ENCODE results near the gene ANGEL2.
"Not testable (repeated sequence)": the region's sequence is repeated elsewhere in the genome, so short reads cannot be mapped to it uniquely, and the experiment has no call there.

ANGEL2 gene

GRCh38 chr1:213050745-213051126 lies 35.1 kb upstream of the ANGEL2 start:
- peaks cover 10% of the 10 kb centered on the region for H3K4me1 ChIP-seq (ENCODE audit: control insufficient read depth, insufficient read depth, low read length)
- no peaks in the 10 kb centered on the region for H3K36me3 ChIP-seq (ENCODE audit: insufficient read depth, low read length)
- H3K9ac ChIP-seq (ENCODE audit: low read depth, low read length), result peak overlapping the region; percentile 90
- H3K9me3 ChIP-seq (replicated peaks; ENCODE audit: low read length), result no peaks in the 10 kb centered on the region
- peak overlapping the region; percentile 91 for H3K4me2 ChIP-seq (ENCODE audit: low read length)
- peak overlapping the region; percentile 98 for H3K4me3 ChIP-seq (ENCODE audit: low read length)
- no peaks in the 10 kb centered on the region for H3K27me3 ChIP-seq (ENCODE audit: control insufficient read depth, insufficient read depth, low read length)

GRCh38 chr1:213049232-213049631 lies 33.6 kb upstream of the ANGEL2 start:
- H3K9ac ChIP-seq (ENCODE audit: low read depth, low read length), result no peak overlapping the region

GRCh38 chr1:213045321-213046226 lies 29.9 kb upstream of the ANGEL2 start:
- H3K9ac ChIP-seq (ENCODE audit: low read depth, low read length); H3K9me3 ChIP-seq (replicated peaks; ENCODE audit: low read length); H3K4me2 ChIP-seq (ENCODE audit: low read length); H3K36me3 ChIP-seq (ENCODE audit: insufficient read depth, low read length); H3K4me1 ChIP-seq (ENCODE audit: control insufficient read depth, insufficient read depth, low read length); H3K27me3 ChIP-seq (ENCODE audit: control insufficient read depth, insufficient read depth, low read length); H3K4me3 ChIP-seq (ENCODE audit: low read length): not testable (repeated sequence)

More at GRCh38 chr1:213049232-213049631, 33.6 kb upstream of the ANGEL2 start:
- no peak overlapping the region for H3K4me2 ChIP-seq (ENCODE audit: low read length)
- peaks cover 10% of the 10 kb centered on the region for H3K4me1 ChIP-seq (ENCODE audit: control insufficient read depth, insufficient read depth, low read length)
- no peaks in the 10 kb centered on the region for H3K36me3 ChIP-seq (ENCODE audit: insufficient read depth, low read length)
- H3K27me3 ChIP-seq (ENCODE audit: control insufficient read depth, insufficient read depth, low read length), result no peaks in the 10 kb centered on the region
- no peaks in the 10 kb centered on the region for H3K9me3 ChIP-seq (replicated peaks; ENCODE audit: low read length)
- H3K4me3 ChIP-seq (ENCODE audit: low read length), result no peak overlapping the region

DNA sequence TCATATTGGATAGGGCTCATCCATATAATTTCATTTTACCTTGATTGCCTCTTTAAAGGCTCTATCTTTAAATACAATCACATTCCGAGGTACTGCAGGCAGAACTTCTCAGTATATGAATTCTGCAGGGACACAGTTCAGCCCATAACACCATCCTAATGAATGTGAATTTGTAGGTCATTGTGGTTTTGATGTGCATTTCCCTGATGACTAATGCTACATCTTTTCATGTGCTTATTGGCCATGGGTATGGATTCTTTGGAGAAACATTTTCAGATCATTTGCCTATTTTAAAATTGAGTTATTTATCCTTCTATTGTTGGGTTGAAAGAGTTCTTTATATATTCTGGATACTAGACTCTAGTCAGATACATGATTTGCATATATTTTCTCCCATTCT lies 25.8 kb upstream of the ANGEL2 start:
- Histone ChIP-seq H3K9ac (ENCODE audit: low read depth, low read length) (no peak overlapping the region), H3K4me2 (ENCODE audit: low read length) (no peak overlapping the region), H3K36me3 (ENCODE audit: insufficient read depth, low read length) (no peaks in the 10 kb centered on the region), H3K9me3 (replicated peaks; ENCODE audit: low read length) (no peaks in the 10 kb centered on the region), H3K27me3 (ENCODE audit: control insufficient read depth, insufficient read depth, low read length) (peaks cover 6% of the 10 kb centered on the region), H3K4me3 (ENCODE audit: low read length) (no peak overlapping the region), H3K4me1 (ENCODE audit: control insufficient read depth, insufficient read depth, low read length) (no peaks in the 10 kb centered on the region)

- H3K9me3 ChIP-seq (replicated peaks; ENCODE audit: low read length), result no peaks in the 10 kb centered on the region
- H3K4me2 ChIP-seq (ENCODE audit: low read length), result no peak overlapping the region
- no peaks in the 10 kb centered on the region for H3K4me1 ChIP-seq (ENCODE audit: control insufficient read depth, insufficient read depth, low read length)
- peaks cover 29% of the 10 kb centered on the region for H3K27me3 ChIP-seq (ENCODE audit: control insufficient read depth, insufficient read depth, low read length)
- no peaks in the 10 kb centered on the region for H3K36me3 ChIP-seq (ENCODE audit: insufficient read depth, low read length)
- no peak overlapping the region for H3K9ac ChIP-seq (ENCODE audit: low read depth, low read length)
- no peak overlapping the region for H3K4me3 ChIP-seq (ENCODE audit: low read length)
Measured at GRCh38 chr1:213035573-213035972, 19.9 kb upstream of the ANGEL2 start.

DNA sequence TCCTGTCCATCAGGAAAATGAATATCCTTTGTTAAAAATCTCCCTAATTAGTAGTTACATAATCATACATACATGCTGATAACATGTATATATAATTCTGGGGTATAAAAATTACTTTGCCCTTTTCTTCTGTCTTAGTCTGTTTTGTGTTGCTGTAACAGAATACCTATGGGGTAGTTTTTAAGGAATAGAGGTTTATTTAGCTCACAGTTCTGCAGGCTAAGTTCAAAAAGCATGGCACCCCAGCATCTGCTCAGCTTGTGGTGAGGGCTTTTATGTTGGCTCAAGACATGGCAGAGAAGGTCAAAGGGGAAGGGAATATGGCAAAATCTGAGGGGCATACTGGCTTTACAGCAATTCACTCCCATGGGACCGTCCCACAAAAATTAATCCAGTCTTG lies 19.0 kb upstream of the ANGEL2 start:
- Histone ChIP-seq H3K27me3 (ENCODE audit: control insufficient read depth, insufficient read depth, low read length) (peaks cover 33% of the 10 kb centered on the region), H3K4me3 (ENCODE audit: low read length) (no peak overlapping the region), H3K9ac (ENCODE audit: low read depth, low read length) (no peak overlapping the region), H3K4me2 (ENCODE audit: low read length) (no peak overlapping the region), H3K36me3 (ENCODE audit: insufficient read depth, low read length) (no peaks in the 10 kb centered on the region), H3K4me1 (ENCODE audit: control insufficient read depth, insufficient read depth, low read length) (no peaks in the 10 kb centered on the region), H3K9me3 (replicated peaks; ENCODE audit: low read length) (no peaks in the 10 kb centered on the region)

DNA sequence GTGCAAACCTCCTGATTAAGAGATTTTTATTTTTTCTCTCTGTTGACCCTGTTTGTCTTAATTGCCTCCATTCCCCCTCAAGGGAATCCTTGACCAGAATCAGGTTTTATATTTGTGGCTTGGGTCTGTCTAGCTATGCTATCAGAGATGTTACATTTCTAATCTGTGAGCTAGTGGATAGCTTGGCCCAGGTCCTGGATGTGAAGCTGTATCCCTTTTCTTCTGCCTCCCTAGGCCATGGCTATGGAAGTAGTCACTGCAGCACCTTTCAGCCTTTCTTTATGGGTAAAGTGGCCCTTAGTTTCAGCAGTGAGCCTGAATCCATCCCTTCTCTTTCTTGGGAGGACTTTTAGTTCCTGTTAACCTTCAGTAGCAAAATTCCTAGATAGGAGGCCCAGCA lies 17.0 kb upstream of the ANGEL2 start:
- Histone ChIP-seq H3K4me1 (ENCODE audit: control insufficient read depth, insufficient read depth, low read length) (no peaks in the 10 kb centered on the region), H3K4me3 (ENCODE audit: low read length) (no peak overlapping the region), H3K27me3 (ENCODE audit: control insufficient read depth, insufficient read depth, low read length) (peaks cover 45% of the 10 kb centered on the region), H3K36me3 (ENCODE audit: insufficient read depth, low read length) (no peaks in the 10 kb centered on the region), H3K9me3 (replicated peaks; ENCODE audit: low read length) (no peaks in the 10 kb centered on the region), H3K4me2 (ENCODE audit: low read length) (no peak overlapping the region), H3K9ac (ENCODE audit: low read depth, low read length) (no peak overlapping the region)

GRCh38 chr1:213027024-213027423 lies 11.4 kb upstream of the ANGEL2 start:
- not testable (repeated sequence) for H3K4me1 ChIP-seq (ENCODE audit: control insufficient read depth, insufficient read depth, low read length); H3K36me3 ChIP-seq (ENCODE audit: insufficient read depth, low read length); H3K9ac ChIP-seq (ENCODE audit: low read depth, low read length); H3K4me3 ChIP-seq (ENCODE audit: low read length); H3K9me3 ChIP-seq (replicated peaks; ENCODE audit: low read length); H3K4me2 ChIP-seq (ENCODE audit: low read length)
- H3K27me3 ChIP-seq (ENCODE audit: control insufficient read depth, insufficient read depth, low read length), result peaks cover 28% of the 10 kb centered on the region

GRCh38 chr1:213020016-213020415 lies 4.3 kb upstream of the ANGEL2 start:
- H3K36me3 ChIP-seq (ENCODE audit: insufficient read depth, low read length), result no peaks in the 10 kb centered on the region
- H3K4me2 ChIP-seq (ENCODE audit: low read length), result no peak overlapping the region
- no peak overlapping the region for H3K4me3 ChIP-seq (ENCODE audit: low read length)
- H3K9ac ChIP-seq (ENCODE audit: low read depth, low read length), result no peak overlapping the region
- no peaks in the 10 kb centered on the region for H3K9me3 ChIP-seq (replicated peaks; ENCODE audit: low read length)
- H3K27me3 ChIP-seq (ENCODE audit: control insufficient read depth, insufficient read depth, low read length), result peaks cover 16% of the 10 kb centered on the region
- H3K4me1 ChIP-seq (ENCODE audit: control insufficient read depth, insufficient read depth, low read length), result no peaks in the 10 kb centered on the region

DNA sequence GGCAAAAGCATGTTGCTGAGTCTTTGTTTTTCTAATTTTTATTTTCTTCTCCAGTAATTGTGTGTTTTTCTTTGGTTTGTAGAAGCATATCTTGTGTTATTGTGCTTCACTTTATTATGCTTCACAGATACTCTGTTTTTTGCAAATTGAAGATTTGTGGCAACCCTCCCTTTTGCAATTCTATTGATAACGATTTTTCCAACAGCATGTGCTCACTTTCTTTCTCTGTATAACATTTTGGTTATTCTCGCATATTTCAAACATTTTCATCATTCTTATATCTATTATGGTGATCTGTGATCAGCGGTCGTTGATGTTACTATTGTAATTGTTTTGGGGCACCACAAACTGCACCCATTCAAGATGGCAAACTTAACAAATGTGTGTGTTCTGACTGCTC lies 3.8 kb upstream of the ANGEL2 start:
- Histone ChIP-seq H3K4me1 (ENCODE audit: control insufficient read depth, insufficient read depth, low read length) (no peaks in the 10 kb centered on the region), H3K4me3 (ENCODE audit: low read length) (no peak overlapping the region), H3K9me3 (replicated peaks; ENCODE audit: low read length) (no peaks in the 10 kb centered on the region), H3K4me2 (ENCODE audit: low read length) (no peak overlapping the region), H3K27me3 (ENCODE audit: control insufficient read depth, insufficient read depth, low read length) (peaks cover 16% of the 10 kb centered on the region), H3K9ac (ENCODE audit: low read depth, low read length) (no peak overlapping the region), H3K36me3 (ENCODE audit: insufficient read depth, low read length) (no peaks in the 10 kb centered on the region)

GRCh38 chr1:213017447-213018273 lies 2.0 kb upstream of the ANGEL2 start:
- no peaks in the 10 kb centered on the region for H3K9me3 ChIP-seq (replicated peaks; ENCODE audit: low read length)
- H3K4me3 ChIP-seq (ENCODE audit: low read length), result no peak overlapping the region
- H3K27me3 ChIP-seq (ENCODE audit: control insufficient read depth, insufficient read depth, low read length), result peaks cover 10% of the 10 kb centered on the region
- no peak overlapping the region for H3K9ac ChIP-seq (ENCODE audit: low read depth, low read length)
- peaks cover 6% of the 10 kb centered on the region for H3K4me1 ChIP-seq (ENCODE audit: control insufficient read depth, insufficient read depth, low read length)
- no peak overlapping the region for H3K4me2 ChIP-seq (ENCODE audit: low read length)
- H3K36me3 ChIP-seq (ENCODE audit: insufficient read depth, low read length), result peaks cover 8% of the 10 kb centered on the region

Measured in skeletal muscle satellite cell (primary cell).